ENCODE data around the gene ANKRD13A. TPM values are rescaled to one million over a fixed set of nuclear protein-coding genes. Genes with fewer than 3 reads are reported as not detected.

The ANKRD13A gene
- total RNA-seq, 1 donor from 2014 or later, result 22.5 TPM

DNA sequence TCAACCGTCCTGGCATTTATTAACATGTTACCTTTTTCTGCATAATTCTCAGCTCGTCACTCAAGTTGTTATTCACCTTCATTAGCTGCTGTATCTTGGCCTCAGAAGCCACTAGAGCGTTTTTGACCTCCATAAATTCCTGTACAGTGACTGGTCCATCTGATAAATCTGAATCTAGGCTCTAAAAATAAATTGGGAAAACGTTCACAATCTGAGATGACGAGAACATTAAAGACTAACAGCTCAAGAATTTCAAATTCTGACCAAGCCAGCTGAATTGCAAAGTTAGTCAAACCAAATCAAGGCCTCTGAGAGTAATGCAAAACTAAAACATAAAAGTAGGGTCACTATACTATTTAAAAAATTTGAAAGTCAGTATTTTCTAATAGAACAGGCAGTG, 48.1 kb upstream of the ANKRD13A start:
- Mint-ChIP-seq H3K4me3 (ENCODE audit: unreplicated experiment) (peak overlapping the region; percentile 0), H3K27me3 (ENCODE audit: low read depth, unreplicated experiment) (no peaks in the 10 kb centered on the region), H3K36me3 (ENCODE audit: low read depth, unreplicated experiment) (peaks cover 23% of the 10 kb centered on the region), H3K9me3 (ENCODE audit: unreplicated experiment) (no peaks in the 10 kb centered on the region), H3K27ac (ENCODE audit: unreplicated experiment) (peak overlapping the region; percentile 83), H3K4me1 (ENCODE audit: low read depth, unreplicated experiment) (peaks cover 68% of the 10 kb centered on the region)
- Histone ChIP-seq H3K4me1 (ENCODE audit: insufficient read depth, low read length) (peaks cover 67% of the 10 kb centered on the region), H3K4me3 (ENCODE audit: insufficient read depth, low read depth, low read length) (peak overlapping the region; percentile 43), H3K79me2 (ENCODE audit: insufficient read depth, low read length) (no peaks in the 10 kb centered on the region), H3K4me2 (ENCODE audit: low read length) (peak overlapping the region; percentile 82), H2AFZ (ENCODE audit: low read depth, low read length) (no peak overlapping the region), H3K36me3 (ENCODE audit: insufficient read depth, low read length) (peaks cover 19% of the 10 kb centered on the region), H3K27ac (ENCODE audit: low read depth, low read length) (peak overlapping the region; percentile 95), H3K27me3 (ENCODE audit: insufficient read depth, low read length) (no peaks in the 10 kb centered on the region), H3K9me3 (ENCODE audit: insufficient read depth, low read depth, low read length) (no peaks in the 10 kb centered on the region), H4K20me1 (ENCODE audit: insufficient read depth, low read length) (no peaks in the 10 kb centered on the region), H3K9ac (ENCODE audit: low read length) (peak overlapping the region; percentile 78)
- TF ChIP-seq, protein P1, sequence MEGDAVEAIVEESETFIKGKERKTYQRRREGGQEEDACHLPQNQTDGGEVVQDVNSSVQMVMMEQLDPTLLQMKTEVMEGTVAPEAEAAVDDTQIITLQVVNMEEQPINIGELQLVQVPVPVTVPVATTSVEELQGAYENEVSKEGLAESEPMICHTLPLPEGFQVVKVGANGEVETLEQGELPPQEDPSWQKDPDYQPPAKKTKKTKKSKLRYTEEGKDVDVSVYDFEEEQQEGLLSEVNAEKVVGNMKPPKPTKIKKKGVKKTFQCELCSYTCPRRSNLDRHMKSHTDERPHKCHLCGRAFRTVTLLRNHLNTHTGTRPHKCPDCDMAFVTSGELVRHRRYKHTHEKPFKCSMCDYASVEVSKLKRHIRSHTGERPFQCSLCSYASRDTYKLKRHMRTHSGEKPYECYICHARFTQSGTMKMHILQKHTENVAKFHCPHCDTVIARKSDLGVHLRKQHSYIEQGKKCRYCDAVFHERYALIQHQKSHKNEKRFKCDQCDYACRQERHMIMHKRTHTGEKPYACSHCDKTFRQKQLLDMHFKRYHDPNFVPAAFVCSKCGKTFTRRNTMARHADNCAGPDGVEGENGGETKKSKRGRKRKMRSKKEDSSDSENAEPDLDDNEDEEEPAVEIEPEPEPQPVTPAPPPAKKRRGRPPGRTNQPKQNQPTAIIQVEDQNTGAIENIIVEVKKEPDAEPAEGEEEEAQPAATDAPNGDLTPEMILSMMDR (IDR thresholded peaks at IDR 0.05; ENCODE audit: insufficient read depth, low read depth, low read length), result no peak
- TF ChIP-seq EZH2 (IDR thresholded peaks at IDR 0.05; ENCODE audit: insufficient read depth, low read length), result no peak
- peak; percentile 96 for DNase-seq (ENCODE audit: low read depth)
- FAIRE-seq, result peak; percentile 97

- FAIRE-seq (peak; percentile 45), DNase-seq (ENCODE audit: low read depth) (peak; percentile 95)
- H2AFZ ChIP-seq (ENCODE audit: low read depth, low read length), result no peak overlapping the region
- no peaks in the 10 kb centered on the region for H3K79me2 ChIP-seq (ENCODE audit: insufficient read depth, low read length)
- Mint-ChIP-seq H3K27me3 (ENCODE audit: low read depth, unreplicated experiment) (no peaks in the 10 kb centered on the region), H3K4me1 (ENCODE audit: low read depth, unreplicated experiment) (peaks cover 62% of the 10 kb centered on the region), H3K9me3 (ENCODE audit: unreplicated experiment) (no peaks in the 10 kb centered on the region), H3K36me3 (ENCODE audit: low read depth, unreplicated experiment) (peaks cover 26% of the 10 kb centered on the region), H3K4me3 (ENCODE audit: unreplicated experiment) (peak overlapping the region; percentile 58), H3K27ac (ENCODE audit: unreplicated experiment) (peak overlapping the region; percentile 83)
- H3K9ac ChIP-seq (ENCODE audit: low read length), result peak overlapping the region; percentile 78
- no peaks in the 10 kb centered on the region for H4K20me1 ChIP-seq (ENCODE audit: insufficient read depth, low read length)
- peak overlapping the region; percentile 82 for H3K4me2 ChIP-seq (ENCODE audit: low read length)
- H3K27me3 ChIP-seq (ENCODE audit: insufficient read depth, low read length), result no peaks in the 10 kb centered on the region
- H3K36me3 ChIP-seq (ENCODE audit: insufficient read depth, low read length), result peaks cover 18% of the 10 kb centered on the region
- peak overlapping the region; percentile 95 for H3K27ac ChIP-seq (ENCODE audit: low read depth, low read length)
- peaks cover 61% of the 10 kb centered on the region for H3K4me1 ChIP-seq (ENCODE audit: insufficient read depth, low read length)
- TF ChIP-seq EZH2 (IDR thresholded peaks at IDR 0.05; ENCODE audit: insufficient read depth, low read length), result no peak
- TF ChIP-seq, protein P1 (IDR thresholded peaks at IDR 0.05; ENCODE audit: insufficient read depth, low read depth, low read length), result no peak
- no peaks in the 10 kb centered on the region for H3K9me3 ChIP-seq (ENCODE audit: insufficient read depth, low read depth, low read length)
- H3K4me3 ChIP-seq (ENCODE audit: insufficient read depth, low read depth, low read length), result peak overlapping the region; percentile 43
Observed at GRCh38 chr12:109951751-109952150, 47.5 kb upstream of the ANKRD13A start.

DNA sequence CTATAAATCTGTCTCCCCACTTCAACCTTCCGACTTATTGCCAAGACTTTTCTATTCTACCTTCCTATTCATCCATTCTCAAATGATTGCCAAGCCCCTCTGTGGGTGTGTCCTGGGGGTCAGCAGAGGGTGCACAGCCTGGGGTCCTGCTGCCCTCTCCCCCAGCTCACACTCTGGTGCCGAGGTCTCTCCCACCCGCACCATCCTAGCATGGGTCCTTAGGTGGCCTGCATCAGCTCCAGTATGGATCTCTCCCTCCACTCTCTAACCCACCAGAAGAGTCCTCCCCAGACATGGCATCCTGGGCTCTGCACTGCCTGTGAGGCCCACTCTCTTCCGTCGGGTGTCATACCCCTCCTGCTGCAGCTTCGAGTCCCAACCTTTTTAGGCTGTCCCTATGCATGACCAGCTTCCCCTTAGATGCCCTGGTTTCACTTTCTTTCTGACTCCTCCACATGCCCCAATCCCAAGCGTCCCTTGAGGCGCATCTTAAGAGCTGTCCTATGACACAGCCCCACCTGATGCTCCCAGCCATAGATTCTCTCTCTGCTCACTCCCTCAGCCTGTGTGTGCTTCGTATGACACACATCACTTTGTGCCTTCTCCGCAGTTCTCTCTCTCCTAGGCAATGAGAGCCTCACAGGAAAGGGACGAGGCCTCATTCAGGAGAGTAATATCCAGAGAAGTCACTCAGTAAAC, 46.9 kb upstream of the ANKRD13A start:
- no peaks in the 10 kb centered on the region for H3K27me3 ChIP-seq (ENCODE audit: insufficient read depth, low read length)
- peak overlapping the region; percentile 8 for H3K4me3 ChIP-seq (ENCODE audit: insufficient read depth, low read depth, low read length)
- no peaks in the 10 kb centered on the region for H4K20me1 ChIP-seq (ENCODE audit: insufficient read depth, low read length)
- DNase-seq (ENCODE audit: low read depth) (no peak), FAIRE-seq (no peak)
- Mint-ChIP-seq H3K27me3 (ENCODE audit: low read depth, unreplicated experiment) (no peaks in the 10 kb centered on the region), H3K9me3 (ENCODE audit: unreplicated experiment) (no peaks in the 10 kb centered on the region), H3K4me1 (ENCODE audit: low read depth, unreplicated experiment) (peaks cover 56% of the 10 kb centered on the region), H3K36me3 (ENCODE audit: low read depth, unreplicated experiment) (peaks cover 26% of the 10 kb centered on the region), H3K4me3 (ENCODE audit: unreplicated experiment) (peak overlapping the region; percentile 60), H3K27ac (ENCODE audit: unreplicated experiment) (peak overlapping the region; percentile 83)
- H3K79me2 ChIP-seq (ENCODE audit: insufficient read depth, low read length), result no peaks in the 10 kb centered on the region
- H3K9me3 ChIP-seq (ENCODE audit: insufficient read depth, low read depth, low read length), result no peaks in the 10 kb centered on the region
- no peak overlapping the region for H2AFZ ChIP-seq (ENCODE audit: low read depth, low read length)
- H3K36me3 ChIP-seq (ENCODE audit: insufficient read depth, low read length), result peaks cover 20% of the 10 kb centered on the region
- peak overlapping the region; percentile 95 for H3K27ac ChIP-seq (ENCODE audit: low read depth, low read length)
- peak overlapping the region; percentile 82 for H3K4me2 ChIP-seq (ENCODE audit: low read length)
- H3K4me1 ChIP-seq (ENCODE audit: insufficient read depth, low read length), result peaks cover 56% of the 10 kb centered on the region
- no peak for TF ChIP-seq EZH2 (IDR thresholded peaks at IDR 0.05; ENCODE audit: insufficient read depth, low read length)
- TF ChIP-seq, protein P1 (IDR thresholded peaks at IDR 0.05; ENCODE audit: insufficient read depth, low read depth, low read length), result no peak
- H3K9ac ChIP-seq (ENCODE audit: low read length), result peak overlapping the region; percentile 78

Measured in astrocyte (in vitro differentiated cells and primary cell).